H9 (cell line): Measurements from ENCODE around the gene LETM1. TPM values are rescaled to one million over a fixed set of nuclear protein-coding genes. Genes with fewer than 3 reads are reported as not detected.

Experiments used
- DNase-seq: peaks from one replicate; pipeline ENCODE4 v3.0.0-alpha.2; 2017
- H2AFZ ChIP-seq: one replicate; pipeline ENCODE4 v1.6.1; 2013; ENCODE audit warnings: mild to moderate bottlenecking, low read length, control low read depth, moderate library complexity
- H2AK5ac ChIP-seq: 2 replicates; pipeline ENCODE4 v1.6.1; 2013; ENCODE audit warnings: low read length, control low read depth, mixed read lengths; ENCODE audit not compliant: insufficient read length
- H2BK120ac ChIP-seq: one replicate; pipeline ENCODE4 v1.6.1; 2013; ENCODE audit warnings: low read depth, mild to moderate bottlenecking, low read length, control low read depth, inconsistent platforms; ENCODE audit not compliant: poor library complexity, severe bottlenecking
- H2BK12ac ChIP-seq: 2 replicates; pipeline ENCODE4 v1.6.1; 2013; ENCODE audit warnings: low read length, control low read depth, mixed read lengths, low read depth; ENCODE audit not compliant: insufficient read length
- H2BK15ac ChIP-seq: 2 replicates; pipeline ENCODE4 v1.6.1; 2013; ENCODE audit warnings: low read depth, low read length, control low read depth
- H2BK20ac ChIP-seq: one replicate; pipeline ENCODE4 v1.6.1; 2013; ENCODE audit warnings: low read depth, mild to moderate bottlenecking, low read length, control low read depth, inconsistent platforms; ENCODE audit not compliant: poor library complexity, severe bottlenecking
- H2BK5ac ChIP-seq: 2 replicates; pipeline ENCODE4 v1.6.1; 2013; ENCODE audit warnings: low read length, control low read depth, mixed read lengths; ENCODE audit not compliant: insufficient read length
- H3K14ac ChIP-seq: 2 replicates; pipeline ENCODE4 v1.6.1; 2013; ENCODE audit warnings: low read length, control low read depth; ENCODE audit not compliant: insufficient read depth
- H3K18ac ChIP-seq: 2 replicates; pipeline ENCODE4 v1.6.1; 2013; ENCODE audit warnings: low read depth, mild to moderate bottlenecking, mixed read lengths, low read length, control low read depth; ENCODE audit not compliant: insufficient read length
- H3K23ac ChIP-seq: 2 replicates; pipeline ENCODE4 v1.6.1; 2013; ENCODE audit warnings: low read length, control low read depth, mixed read lengths, low read depth; ENCODE audit not compliant: insufficient read length
- H3K23me2 ChIP-seq: 2 replicates; pipeline ENCODE4 v1.6.1; 2013; ENCODE audit warnings: low read depth, mild to moderate bottlenecking, mixed read lengths, low read length, control low read depth; ENCODE audit not compliant: insufficient read length, poor library complexity, severe bottlenecking
- H3K27ac ChIP-seq: 2 replicates; pipeline ENCODE4 v1.5.1; 2013; ENCODE audit warnings: low read length, control low read depth, mixed read lengths, low read depth; ENCODE audit not compliant: insufficient read length
- H3K27me3 ChIP-seq: 2 replicates; pipeline ENCODE4 v1.6.1; 2013; ENCODE audit warnings: low read length, control low read depth, inconsistent platforms; ENCODE audit not compliant: insufficient read depth
- H3K4ac ChIP-seq: 2 replicates; pipeline ENCODE4 v1.6.1; 2013; ENCODE audit warnings: low read depth, mild to moderate bottlenecking, control low read depth, inconsistent platforms, low read length, moderate library complexity
- H3K4me1 ChIP-seq: 2 replicates; pipeline ENCODE4 v1.6.1; 2013; ENCODE audit warnings: low read length, control low read depth, inconsistent platforms; ENCODE audit not compliant: insufficient read depth
- H3K4me2 ChIP-seq: 2 replicates; pipeline ENCODE4 v1.6.1; 2013; ENCODE audit warnings: low read length, control low read depth, mixed read lengths; ENCODE audit not compliant: insufficient read length, insufficient read depth
- H3K56ac ChIP-seq: 2 replicates; pipeline ENCODE4 v1.6.1; 2013; ENCODE audit warnings: low read depth, mild to moderate bottlenecking, mixed read lengths, low read length, control low read depth; ENCODE audit not compliant: insufficient read length
- H3K79me1 ChIP-seq: 2 replicates; pipeline ENCODE4 v1.6.1; 2013; ENCODE audit warnings: low read depth, mild to moderate bottlenecking, moderate library complexity, low read length, control low read depth, inconsistent platforms; ENCODE audit not compliant: insufficient read depth, poor library complexity, severe bottlenecking
- H3K79me2 ChIP-seq: 2 replicates; pipeline ENCODE4 v1.6.1; 2013; ENCODE audit warnings: low read length, control low read depth, inconsistent platforms; ENCODE audit not compliant: insufficient read depth
- H3K9ac ChIP-seq: 2 replicates; pipeline ENCODE4 v1.6.1; 2013; ENCODE audit warnings: low read length, control low read depth, mixed read lengths; ENCODE audit not compliant: insufficient read length; ENCODE audit errors: extremely low read depth
- H3K9me3 ChIP-seq: one replicate; pipeline ENCODE4 v1.6.1; 2013; ENCODE audit warnings: low read depth, low read length, inconsistent platforms; ENCODE audit not compliant: control insufficient read depth
- H3T11ph ChIP-seq: one replicate; pipeline ENCODE4 v1.6.1; 2013; ENCODE audit warnings: mild to moderate bottlenecking, low read length, control low read depth, inconsistent platforms
- H4K20me1 ChIP-seq: one replicate; pipeline ENCODE4 v1.6.1; 2013; ENCODE audit not compliant: control insufficient read depth, insufficient read length, insufficient read depth
- H4K5ac ChIP-seq: 2 replicates; pipeline ENCODE4 v1.6.1; 2013; ENCODE audit warnings: low read depth, mild to moderate bottlenecking, mixed read lengths, low read length, control low read depth; ENCODE audit not compliant: insufficient read length
- H4K8ac ChIP-seq: replicated peaks from 2 replicates; pipeline ENCODE4 v1.6.1; 2013; ENCODE audit warnings: low read length, control low read depth, mixed read lengths, low read depth; ENCODE audit not compliant: insufficient read length
- H4K91ac ChIP-seq: 2 replicates; pipeline ENCODE4 v1.6.1; 2013; ENCODE audit warnings: low read depth, mild to moderate bottlenecking, moderate library complexity, mixed read lengths, low read length, control low read depth; ENCODE audit not compliant: insufficient read length
- H3K27ac Mint-ChIP-seq, 3 experiments: 2 replicates in 2 of 3; 3 replicates in 1 of 3; pipeline ENCODE4 v1.8.0; 2020 to 2021; ENCODE audit warnings: mixed read lengths in 3 of 3, mild to moderate bottlenecking in 1 of 3, moderate library complexity in 1 of 3
- H3K27me3 Mint-ChIP-seq: 2 replicates; pipeline ENCODE4 v1.8.0; 2021; ENCODE audit warnings: low read depth, mild to moderate bottlenecking, moderate library complexity, mixed read lengths
- H3K36me3 Mint-ChIP-seq, 3 experiments: 2 replicates in 2 of 3; 3 replicates in 1 of 3; pipeline ENCODE4 v1.8.0; 2020 to 2021; ENCODE audit warnings: low read depth in 3 of 3, mixed read lengths in 3 of 3; ENCODE audit not compliant: insufficient read depth in 1 of 3
- H3K4me1 Mint-ChIP-seq, 2 experiments: 2 replicates each; pipeline ENCODE4 v1.8.0; 2020; ENCODE audit warnings: mixed read lengths in 2 of 2
- H3K4me3 Mint-ChIP-seq, 2 experiments: 2 replicates in 1 of 2; 3 replicates in 1 of 2; pipeline ENCODE4 v1.8.0; 2020 to 2021; ENCODE audit warnings: mild to moderate bottlenecking in 2 of 2, mixed read lengths in 2 of 2, moderate library complexity in 1 of 2
- H3K9me3 Mint-ChIP-seq, 2 experiments: 2 replicates in 1 of 2; 3 replicates in 1 of 2; pipeline ENCODE4 v1.8.0; 2020; ENCODE audit warnings: mild to moderate bottlenecking in 2 of 2, mixed read lengths in 2 of 2, moderate library complexity in 1 of 2
- WGBS: extraction: QIAGEN DNeasy Blood & Tissue Kit; methylation state at CpG from one replicate; pipeline ENCODE4 v1.1.7; 2013; ENCODE audit warnings: missing lambda C conversion rate, low lambda C conversion rate, mixed read lengths; ENCODE audit not compliant: insufficient read length; ENCODE audit errors: extremely low coverage; 5-methylcytosine and 5-hydroxymethylcytosine counted together
- total RNA-seq: library from RNA; stranded (reverse); gene quantifications from 2 replicates; pipeline ENCODE4 v1.2.1, GENCODE V29; 2021
- TF ChIP-seq, protein P1 (sequence below): fragments of 200-600 bp; sonication (generic); conservative IDR thresholded peaks from 3 replicates; pipeline ENCODE4 v1.8.0; 2021; ENCODE audit warnings: antibody characterized with exemption, mild to moderate bottlenecking

Gene LETM1
- total RNA-seq, 1 experiment from 2014 or later = 43.4 TPM

DNA sequence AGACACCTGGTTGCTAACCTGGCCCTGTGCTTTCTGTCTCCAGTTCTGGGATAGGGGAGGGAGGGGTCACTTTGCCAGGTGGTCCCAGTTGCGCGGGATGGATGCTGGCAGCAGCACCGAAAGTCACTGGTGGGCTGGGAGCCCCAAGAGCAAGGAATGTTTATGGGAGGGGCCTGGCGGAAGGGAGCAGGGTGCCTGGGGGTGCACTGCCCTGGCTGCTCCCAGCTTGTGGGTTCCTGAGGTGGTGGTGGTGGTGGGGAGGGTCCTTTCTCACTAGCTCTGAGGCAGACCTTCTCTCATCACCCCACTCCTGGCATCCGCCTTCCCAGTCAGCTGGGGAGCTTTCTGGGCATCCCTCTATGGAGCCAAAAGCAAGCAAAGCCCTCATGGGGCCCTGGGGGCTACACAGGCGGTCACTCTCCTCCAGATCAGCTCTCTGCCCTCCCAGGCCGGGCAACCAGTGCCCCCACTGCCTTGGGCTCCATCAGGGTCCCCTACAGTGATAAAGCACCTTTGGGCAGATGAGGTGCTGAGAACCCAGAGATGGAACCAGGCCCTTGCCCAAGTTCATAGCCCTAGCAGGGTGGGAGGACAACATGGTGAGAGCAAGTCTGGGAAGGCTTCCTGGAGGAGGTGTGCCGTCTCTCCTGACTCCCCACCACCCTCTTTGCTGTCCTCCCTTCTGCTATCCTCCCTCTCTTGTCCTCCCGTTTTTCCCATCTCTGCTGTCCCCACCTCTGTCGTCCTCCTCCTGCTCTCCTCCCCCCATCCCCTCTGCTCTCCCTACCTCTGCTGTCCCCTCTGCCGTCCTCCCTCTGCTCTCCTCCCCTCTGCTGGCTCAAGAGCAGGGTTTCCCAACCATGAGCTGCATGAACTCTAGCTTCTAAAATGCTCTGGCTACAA, 46.9 kb downstream of the LETM1 start:
- Histone ChIP-seq H2BK120ac (no peak overlapping the region), H3K4me1 (no peaks in the 10 kb centered on the region), H3K23me2 (no peaks in the 10 kb centered on the region), H3K14ac (no peak overlapping the region), H4K5ac (no peak overlapping the region), H3K4ac (no peak overlapping the region), H3K23ac (no peak overlapping the region), H3T11ph (no peak overlapping the region), H2BK5ac (no peak overlapping the region), H3K27ac (no peak overlapping the region), H2BK12ac (no peak overlapping the region), H2BK15ac (no peak overlapping the region), H3K27me3 (no peaks in the 10 kb centered on the region), H3K18ac (no peak overlapping the region), H2AK5ac (no peak overlapping the region), H4K91ac (no peak overlapping the region), H3K9ac (no peak overlapping the region), H3K9me3 (no peaks in the 10 kb centered on the region), H4K20me1 (no peaks in the 10 kb centered on the region), H4K8ac (no peak overlapping the region), H3K79me2 (no peaks in the 10 kb centered on the region), H3K56ac (no peak overlapping the region), H3K4me2 (no peak overlapping the region), H2BK20ac (no peak overlapping the region), H2AFZ (no peak overlapping the region), H3K79me1 (no peaks in the 10 kb centered on the region)
- no CpG with 5 or more reads among the region's 11 CpGs for WGBS
- Mint-ChIP-seq H3K4me1 (0 out of 4 replicates have a peak, but pooled peaks cover 0 to 3% of the 10 kb centered on the region in 2 experiments), H3K4me3 (no peak overlapping the region), H3K36me3 (peaks cover 0 to 26% (median 18%) of the 10 kb centered on the region in 3 experiments; a peak in 5 of 7 replicates), H3K27me3 (no peaks in the 10 kb centered on the region), H3K9me3 (no peaks in the 10 kb centered on the region), H3K27ac (peak overlapping the region in 1 of 3 experiments; percentile 89; a peak in 3 of 7 replicates)
- no peak for DNase-seq
- TF ChIP-seq, protein P1, sequence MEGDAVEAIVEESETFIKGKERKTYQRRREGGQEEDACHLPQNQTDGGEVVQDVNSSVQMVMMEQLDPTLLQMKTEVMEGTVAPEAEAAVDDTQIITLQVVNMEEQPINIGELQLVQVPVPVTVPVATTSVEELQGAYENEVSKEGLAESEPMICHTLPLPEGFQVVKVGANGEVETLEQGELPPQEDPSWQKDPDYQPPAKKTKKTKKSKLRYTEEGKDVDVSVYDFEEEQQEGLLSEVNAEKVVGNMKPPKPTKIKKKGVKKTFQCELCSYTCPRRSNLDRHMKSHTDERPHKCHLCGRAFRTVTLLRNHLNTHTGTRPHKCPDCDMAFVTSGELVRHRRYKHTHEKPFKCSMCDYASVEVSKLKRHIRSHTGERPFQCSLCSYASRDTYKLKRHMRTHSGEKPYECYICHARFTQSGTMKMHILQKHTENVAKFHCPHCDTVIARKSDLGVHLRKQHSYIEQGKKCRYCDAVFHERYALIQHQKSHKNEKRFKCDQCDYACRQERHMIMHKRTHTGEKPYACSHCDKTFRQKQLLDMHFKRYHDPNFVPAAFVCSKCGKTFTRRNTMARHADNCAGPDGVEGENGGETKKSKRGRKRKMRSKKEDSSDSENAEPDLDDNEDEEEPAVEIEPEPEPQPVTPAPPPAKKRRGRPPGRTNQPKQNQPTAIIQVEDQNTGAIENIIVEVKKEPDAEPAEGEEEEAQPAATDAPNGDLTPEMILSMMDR = no peak
